NCI-H1092 (cell line): Measurements from ENCODE around the gene SYVN1.

Source experiments
- DNase-seq: peaks from one replicate; lab custom pipeline; 2025; lab: John Stamatoyannopoulos, UW

Gene SYVN1

DNA sequence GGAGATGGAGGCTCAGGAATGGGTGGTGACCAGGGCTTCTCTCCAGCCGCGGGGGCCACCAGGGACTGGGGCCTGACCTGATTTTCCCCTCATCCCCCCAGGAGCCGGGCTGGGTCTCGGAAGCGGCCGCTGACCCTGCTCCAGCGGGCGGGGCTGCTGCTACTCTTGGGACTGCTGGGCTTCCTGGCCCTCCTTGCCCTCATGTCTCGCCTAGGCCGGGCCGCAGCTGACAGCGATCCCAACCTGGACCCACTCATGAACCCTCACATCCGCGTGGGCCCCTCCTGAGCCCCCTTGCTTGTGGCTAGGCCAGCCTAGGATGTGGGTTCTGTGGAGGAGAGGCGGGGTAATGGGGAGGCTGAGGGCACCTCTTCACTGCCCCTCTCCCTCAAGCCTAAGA, 46.5 kb downstream of the SYVN1 start:
- no peak for DNase-seq

DNA sequence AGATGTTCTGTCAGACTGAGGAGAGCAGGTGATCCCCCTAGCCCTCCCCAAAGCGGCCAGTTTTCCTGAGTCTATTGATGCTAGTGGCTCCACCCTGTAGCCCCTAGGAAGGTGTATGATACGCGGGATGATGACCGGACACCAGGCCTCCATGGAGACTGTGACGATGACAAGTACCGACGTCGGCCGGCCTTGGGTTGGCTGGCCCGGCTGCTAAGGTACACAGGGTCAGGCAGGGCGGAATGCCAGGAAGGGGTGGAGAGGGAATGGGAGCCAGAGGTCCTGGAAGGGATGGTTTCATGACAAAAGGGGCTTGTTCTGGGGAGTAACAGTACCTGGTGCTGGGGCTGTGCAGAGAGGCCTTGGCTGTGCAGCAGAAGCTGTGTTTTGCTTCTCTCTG, 47.1 kb downstream of the SYVN1 start:
- no peak for DNase-seq

DNA sequence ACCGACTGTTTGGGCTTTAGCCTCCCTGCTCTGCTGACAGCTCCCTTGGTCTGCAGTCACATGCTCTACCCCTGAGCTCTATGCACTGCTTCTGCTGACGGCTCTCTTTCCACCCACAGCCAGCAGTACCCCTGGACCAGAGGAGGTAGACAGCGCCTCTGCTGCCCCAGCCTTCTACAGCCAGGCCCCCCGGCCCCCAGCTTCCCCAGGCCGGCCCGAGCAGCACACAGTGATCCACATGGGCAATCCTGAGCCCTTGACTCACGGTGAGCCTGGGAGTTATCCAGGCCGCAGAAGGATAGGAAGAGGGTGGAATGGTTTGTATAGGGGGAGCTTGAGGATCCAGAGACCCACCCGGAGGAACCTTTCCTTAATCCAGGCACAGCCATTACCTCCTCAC, 47.5 kb downstream of the SYVN1 start:
- no peak for DNase-seq

DNA sequence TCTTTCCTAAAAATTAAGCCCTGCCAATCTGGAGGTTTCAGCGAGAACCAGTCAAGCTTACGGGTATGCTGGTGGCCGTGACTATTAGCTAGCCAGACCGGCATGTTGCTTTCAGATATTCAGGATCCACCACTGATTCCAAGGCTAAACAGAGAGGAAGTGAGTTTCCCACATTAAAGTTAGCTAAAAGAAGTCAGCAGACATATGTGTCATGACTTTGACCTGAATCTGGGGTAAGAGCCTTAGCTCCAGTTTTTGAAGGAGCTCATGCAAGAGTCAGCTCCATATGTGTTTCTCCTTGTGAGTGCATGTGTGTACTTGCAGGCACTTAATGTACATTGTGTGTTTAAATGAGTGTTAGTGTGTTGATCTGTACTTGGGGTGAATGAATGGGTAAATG, 48.9 kb downstream of the SYVN1 start:
- DNase-seq: no peak

DNA sequence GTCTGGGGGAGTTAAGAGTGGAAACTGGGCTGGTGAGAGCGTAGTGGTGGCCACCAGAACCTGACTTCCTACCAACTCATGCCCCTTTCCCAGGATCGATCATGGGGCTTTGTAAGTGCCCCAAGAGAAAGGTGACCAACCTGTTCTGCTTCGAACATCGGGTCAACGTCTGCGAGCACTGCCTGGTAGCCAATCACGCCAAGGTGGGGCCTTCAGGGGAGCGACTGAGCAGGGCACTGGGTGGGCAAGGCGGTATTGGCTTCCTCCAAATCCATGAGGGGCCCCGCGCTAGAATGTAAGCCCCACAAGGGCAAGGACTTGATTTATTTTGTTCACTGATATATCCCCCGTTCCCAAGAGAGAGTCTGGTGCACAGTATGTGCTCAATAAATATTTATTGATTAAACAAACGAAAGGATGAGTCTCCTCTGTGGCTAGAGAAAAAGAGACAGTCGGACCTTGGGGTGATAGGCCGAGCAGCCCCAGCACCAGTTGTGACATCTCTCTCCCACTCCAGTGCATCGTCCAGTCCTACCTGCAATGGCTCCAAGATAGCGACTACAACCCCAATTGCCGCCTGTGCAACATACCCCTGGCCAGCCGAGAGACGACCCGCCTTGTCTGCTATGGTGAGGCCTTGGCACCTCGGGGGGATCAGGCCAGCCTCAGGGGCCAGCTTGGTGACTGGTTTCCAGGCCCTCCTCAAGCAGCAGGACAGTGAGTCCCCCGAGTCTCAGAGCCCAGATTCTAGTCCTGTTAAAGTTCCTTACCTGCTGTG, 49.5 kb downstream of the SYVN1 start:
- DNase-seq: no peak

DNA sequence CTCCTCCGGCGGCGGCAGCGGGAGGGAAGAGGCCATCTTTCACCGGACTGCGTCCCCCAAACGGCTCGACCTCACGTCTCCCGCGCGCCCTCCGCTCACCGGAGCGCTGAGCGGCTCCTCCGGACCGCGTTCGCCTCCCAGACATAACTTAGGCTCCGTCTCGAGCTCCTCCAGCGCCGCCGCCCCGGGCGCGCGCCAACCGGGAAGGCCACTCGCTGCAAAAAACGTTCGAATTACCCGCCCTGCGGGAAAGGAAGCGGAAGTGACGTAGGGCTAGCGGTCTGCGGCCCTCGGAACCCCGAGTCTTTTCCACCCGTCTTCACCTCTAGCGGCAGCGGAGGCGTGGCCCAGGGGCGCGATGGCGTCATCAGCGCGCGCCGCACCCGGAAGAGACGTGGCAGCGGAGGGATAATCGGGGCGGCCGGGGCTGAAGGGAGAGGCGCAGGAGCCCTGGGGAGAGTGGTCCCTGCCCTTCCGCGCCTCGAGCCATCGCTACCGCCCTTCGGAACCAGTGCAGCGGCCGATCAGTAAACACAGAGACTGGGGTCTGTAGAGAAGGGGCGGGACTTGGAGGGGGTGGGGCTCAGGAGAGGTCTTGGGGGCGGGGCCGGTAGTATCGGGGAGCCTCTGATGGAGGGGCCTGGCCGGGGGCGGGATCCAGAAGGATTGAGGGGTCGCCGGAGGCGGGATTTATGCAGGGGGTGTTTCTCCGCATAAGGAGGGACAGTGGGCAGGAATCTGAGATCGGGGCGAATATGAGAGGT, 50.3 kb downstream of the SYVN1 start, which contains the start of the genes CDCA5 and ZFPL1:
TSS of gene CDCA5 (minus strand) at position 207 of the 764 bp plus-strand sequence. CDS start at position 145, 62 bp downstream.
TSS of gene ZFPL1 (plus strand) at position 389 of the 764 bp plus-strand sequence. CDS start 477 bp downstream, outside the sequence.
- DNase-seq: peak; percentile 97

DNA sequence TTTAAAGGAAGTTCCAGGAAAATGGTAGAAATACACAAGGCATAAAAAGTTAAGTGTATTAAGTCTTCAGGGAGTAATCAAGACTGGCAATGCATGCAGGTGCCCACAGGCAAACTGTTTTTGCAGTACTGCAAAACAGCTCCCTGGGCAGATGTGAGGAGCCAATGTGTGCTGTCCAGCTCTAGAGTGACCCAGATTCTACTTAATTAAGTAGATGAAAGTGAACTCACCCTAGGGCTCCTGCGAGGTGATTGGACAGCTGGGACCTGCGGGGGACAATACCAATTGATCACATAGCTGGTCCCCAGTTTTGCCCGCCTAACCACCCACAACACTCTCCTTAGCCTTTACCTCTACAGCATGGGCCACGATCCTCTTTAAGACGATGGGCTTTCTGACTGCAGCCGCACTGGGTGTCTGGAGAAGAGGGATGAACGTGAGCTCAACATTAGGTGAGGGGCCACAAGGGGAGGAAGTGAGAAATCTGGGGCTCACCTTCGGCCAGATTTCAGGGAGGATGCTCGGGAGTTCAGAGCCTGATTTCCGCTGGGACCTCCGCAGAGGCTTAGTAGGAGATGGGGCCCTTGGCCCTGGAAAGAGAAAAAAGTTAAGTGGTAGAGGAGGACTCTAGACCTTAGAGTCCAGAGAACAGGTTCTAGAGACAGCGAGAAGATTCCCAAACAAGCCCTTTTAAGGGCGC, 51.0 kb downstream of the SYVN1 start:
- no peak for DNase-seq

DNA sequence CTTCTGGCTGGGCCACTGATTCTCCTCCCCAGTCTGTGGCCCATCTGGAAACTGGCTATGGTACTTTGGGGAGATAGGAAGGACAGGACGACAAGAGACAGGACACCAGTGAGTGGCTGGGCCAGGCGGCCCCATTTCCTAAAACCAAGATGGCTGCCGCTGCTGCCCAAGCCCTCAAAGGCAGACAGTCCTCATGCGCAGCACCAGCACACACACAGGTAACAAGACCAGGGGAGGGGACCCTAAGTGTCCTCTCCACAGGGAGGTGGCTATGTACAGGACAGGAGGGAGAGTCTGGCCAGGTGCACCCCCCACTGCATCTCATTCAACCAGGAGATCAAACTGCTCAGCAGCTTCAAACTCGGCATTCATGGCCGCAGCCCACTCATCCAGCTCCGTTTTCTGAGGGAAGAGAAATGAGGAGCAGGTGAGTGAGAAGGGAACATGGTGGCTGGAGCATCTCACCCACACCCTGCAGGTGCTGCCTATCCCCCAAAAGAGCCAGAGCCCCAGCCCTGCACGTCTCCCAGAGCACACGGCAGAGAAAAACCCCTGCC, 55.5 kb downstream of the SYVN1 start:
- DNase-seq: no peak

DNA sequence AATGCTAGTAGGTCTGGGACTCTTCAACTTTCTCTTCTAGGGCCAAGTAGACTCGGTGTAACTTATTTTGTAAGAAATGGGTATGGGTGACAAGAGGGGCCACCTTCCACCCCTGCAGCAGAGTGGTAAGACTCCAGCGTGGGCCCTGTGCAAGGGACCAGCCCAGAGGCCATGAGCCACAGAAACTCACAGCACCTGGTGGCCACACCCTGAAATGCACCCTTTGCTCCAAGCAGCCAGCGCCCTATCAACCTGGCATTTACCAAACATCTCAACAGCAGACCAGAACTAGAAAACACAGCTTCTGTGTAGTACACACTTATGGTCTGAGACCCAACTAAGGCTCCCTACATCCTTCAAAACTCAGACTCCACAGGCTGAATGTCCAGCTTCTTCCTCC, 56.2 kb downstream of the SYVN1 start:
- peak; percentile 9 for DNase-seq

DNA sequence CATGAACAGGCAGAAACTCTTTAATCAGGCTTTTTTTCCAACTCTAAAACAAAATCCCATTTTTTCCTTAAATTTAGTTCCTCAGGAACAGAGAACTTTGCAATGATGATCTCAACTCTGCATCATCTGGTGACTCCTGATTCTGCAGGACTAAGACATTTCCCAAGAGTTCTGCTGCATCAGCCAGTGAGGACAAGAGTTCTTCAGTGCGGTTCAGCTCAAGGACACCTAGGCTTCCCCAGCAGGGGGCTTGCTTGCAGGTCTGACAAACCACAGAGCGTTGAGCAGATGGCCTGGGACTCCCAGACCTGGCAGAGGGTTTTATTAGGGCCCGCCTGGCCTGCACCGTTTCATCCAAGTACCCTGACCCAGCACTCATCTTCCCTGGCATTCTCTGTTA, 56.9 kb downstream of the SYVN1 start:
- DNase-seq: no peak
